Measurements from ENCODE around the gene JTB.

DNA sequence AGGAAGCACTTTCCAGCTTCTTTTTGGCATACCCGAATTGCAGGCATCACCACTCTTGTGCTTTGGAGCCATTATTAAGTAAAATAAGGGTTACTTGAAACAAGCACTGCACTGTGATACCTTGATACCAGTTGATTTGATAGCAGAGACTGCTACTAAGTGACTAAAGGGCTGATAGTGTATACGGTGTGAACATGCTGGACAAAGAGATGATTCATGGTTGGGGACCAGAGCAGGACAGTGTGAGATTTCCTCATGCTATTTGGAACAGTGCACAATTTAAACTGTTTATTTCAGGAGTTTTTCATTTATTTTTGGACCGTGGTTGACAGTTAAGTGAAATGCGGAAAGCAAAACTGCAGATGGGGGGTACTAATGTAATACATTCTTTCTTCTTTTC, 22.9 kb upstream of the JTB start:
- TF ChIP-seq CTCF (IDR thresholded peaks at IDR 0.05; ENCODE audit: low read depth, low read length) = no peak
- no peak for TF ChIP-seq EZH2phosphoT487 (IDR thresholded peaks at IDR 0.05; ENCODE audit: low read depth)
